GM12892 (cell line): Measurements from ENCODE around the gene CFAP20DC.

Experiments used
- POLR2A ChIP-seq: IDR thresholded peaks from 2 replicates; pipeline ENCODE4 v1.6.1; 2011; ENCODE audit warnings: low read depth, low read length, control low read depth
- POLR2AphosphoS5 ChIP-seq: IDR thresholded peaks from 2 replicates; pipeline ENCODE4 v1.6.1; 2011; ENCODE audit warnings: low read depth, low read length, control low read depth

DNA sequence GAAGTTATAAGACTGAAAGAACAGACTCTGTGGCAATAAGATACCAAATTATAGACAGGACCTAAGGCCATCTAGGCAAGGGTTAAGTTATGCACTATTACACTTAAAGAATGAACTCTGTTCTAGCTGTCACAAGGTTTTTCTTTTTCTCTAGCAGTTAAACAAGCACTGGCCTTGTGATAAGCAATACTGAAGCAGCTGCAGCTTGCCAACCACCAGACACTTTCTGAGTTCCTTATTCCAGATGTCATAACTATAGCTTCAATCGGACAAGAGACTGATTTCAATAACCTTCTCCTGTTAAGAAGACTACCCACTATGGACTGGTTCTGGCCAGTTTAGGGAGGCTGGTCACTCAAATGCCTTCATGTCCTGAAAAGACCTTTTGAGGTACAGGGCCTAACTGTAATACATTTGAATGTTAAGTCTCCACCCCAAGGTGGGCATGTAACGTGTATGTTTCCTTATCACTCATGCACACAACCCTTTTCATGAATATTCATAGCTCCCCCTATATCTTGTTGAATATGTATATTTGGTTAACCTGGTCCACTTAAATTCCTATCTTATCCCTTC, 85.8 kb downstream of the CFAP20DC start:
- TF ChIP-seq POLR2A, result no peak
- no peak for TF ChIP-seq POLR2AphosphoS5
